Endothelial cell of umbilical vein (primary cell): Measurements from ENCODE around the gene CCDC107. TPM values are rescaled to one million over a fixed set of nuclear protein-coding genes. Genes with fewer than 3 reads are reported as not detected.

Experiments used
- BruUV-seq: library from RNA; stranded (reverse); fragments of 400-500 nt; replicated peaks from 2 replicates; lab custom pipeline; 2021; lab: Mats Ljungman, UMichigan
- CTCF ChIA-PET: fragments of 300-600, 350-600 bp; sonication (Branson Sonifier 250); formaldehyde crosslinking; loops from one replicate; lab custom pipeline; 2021; ENCODE audit warnings: antibody characterized with exemption, inconsistent platforms; lab: Charles Lee
- POLR2A ChIA-PET: fragments of 300-600, 350-600 bp; sonication (Branson Sonifier 250); formaldehyde crosslinking; loops from one replicate; lab custom pipeline; 2021; ENCODE audit warnings: antibody characterized with exemption, inconsistent platforms; lab: Charles Lee
- DNase-seq: peaks from one replicate; pipeline ENCODE4 v3.0.0-alpha.2; 2011; ENCODE audit warnings: low read depth, low spot score
- FAIRE-seq: peaks from 2 replicates; lab custom pipeline; 2011; peaks lifted over from hg19 to GRCh38; lab: Jason Lieb, UNC
- H2AFZ ChIP-seq: 2 replicates; pipeline ENCODE4 v1.6.0; 2012; ENCODE audit warnings: low read depth, low read length, control low read depth, inconsistent platforms
- H3K27ac ChIP-seq: 2 replicates; pipeline ENCODE4 v1.5.1; 2011; ENCODE audit warnings: low read depth, mild to moderate bottlenecking, control low read depth, low read length, moderate library complexity; ENCODE audit not compliant: insufficient read depth
- H3K27me3 ChIP-seq, 2 experiments: 2 replicates each; pipeline versions ENCODE4 v1.6.0 to v1.6.1; 2011; ENCODE audit warnings: low read length in 2 of 2, mixed read lengths in 1 of 2; ENCODE audit not compliant: control insufficient read depth in 2 of 2, insufficient read depth in 2 of 2
- H3K36me3 ChIP-seq, 2 experiments: 2 replicates in 1 of 2; 3 replicates in 1 of 2; pipeline ENCODE4 v1.5.1; 2011; ENCODE audit warnings: low read length in 2 of 2, mild to moderate bottlenecking in 1 of 2, moderate library complexity in 1 of 2; ENCODE audit not compliant: control insufficient read depth in 2 of 2, insufficient read depth in 2 of 2; ENCODE audit errors: extremely low read depth in 1 of 2
- H3K4me1 ChIP-seq: 3 replicates; pipeline ENCODE4 v1.5.1; 2011; ENCODE audit warnings: mild to moderate bottlenecking, low read length; ENCODE audit not compliant: control insufficient read depth, insufficient read depth; ENCODE audit errors: extremely low read depth
- H3K4me2 ChIP-seq: 2 replicates; pipeline ENCODE4 v1.6.1; 2011; ENCODE audit warnings: low read length, control low read depth, mixed read lengths; ENCODE audit not compliant: insufficient read depth
- H3K4me3 ChIP-seq, 3 experiments: fragments of 200-600 bp in 1 of 3; sonication (generic), shearing (Covaris generic) in 1 of 3; replicated peaks in 1 of 3; 2 replicates each; pipeline ENCODE4 v1.5.1; 2011 to 2016; ENCODE audit warnings: control low read depth in 3 of 3, low read length in 3 of 3, mild to moderate bottlenecking in 2 of 3, inconsistent platforms in 1 of 3, low read depth in 1 of 3, moderate library complexity in 1 of 3; ENCODE audit not compliant: insufficient read depth in 1 of 3
- H3K79me2 ChIP-seq: 2 replicates; pipeline ENCODE4 v1.6.0; 2012; ENCODE audit warnings: low read length, inconsistent platforms; ENCODE audit not compliant: control insufficient read depth, insufficient read depth
- H3K9ac ChIP-seq: replicated peaks from 2 replicates; pipeline ENCODE3; 2011; ENCODE audit warnings: low read length, control low read depth; ENCODE audit not compliant: insufficient read depth; ENCODE audit errors: extremely low read depth
- H3K9me1 ChIP-seq: replicated peaks from 3 replicates; pipeline ENCODE4 v1.6.0; 2011; ENCODE audit warnings: mild to moderate bottlenecking, low read length; ENCODE audit not compliant: control insufficient read depth, insufficient read depth; ENCODE audit errors: extremely low read depth
- H3K9me3 ChIP-seq: replicated peaks from 2 replicates; pipeline ENCODE4 v1.5.1; 2012; ENCODE audit warnings: low read length, inconsistent platforms; ENCODE audit not compliant: control insufficient read depth, insufficient read depth
- H4K20me1 ChIP-seq: replicated peaks from 2 replicates; pipeline ENCODE3; 2011; ENCODE audit warnings: mild to moderate bottlenecking, low read length; ENCODE audit not compliant: control insufficient read depth, insufficient read depth; ENCODE audit errors: extremely low read depth
- CTCF ChIP-seq, 2 donors: IDR thresholded peaks; 1 replicate in 1 of 2; 2 replicates in 1 of 2; pipeline ENCODE4 v1.5.1; 2011; ENCODE audit warnings: low read length in 2 of 2, mild to moderate bottlenecking in 2 of 2, moderate library complexity in 2 of 2, control low read depth in 1 of 2, inconsistent platforms in 1 of 2, low read depth in 1 of 2; ENCODE audit not compliant: insufficient read depth in 1 of 2; ENCODE audit errors: extremely low read depth in 1 of 2
- JUN ChIP-seq: IDR thresholded peaks from 2 replicates; pipeline ENCODE4 v1.6.1; 2011; ENCODE audit warnings: borderline replicate concordance, low read depth; ENCODE audit not compliant: insufficient read length, insufficient read depth
- POLR2A ChIP-seq: IDR thresholded peaks from 2 replicates; pipeline ENCODE4 v1.6.1; 2012; ENCODE audit warnings: low read depth, mild to moderate bottlenecking, control low read depth, low read length
- POLR2AphosphoS5 ChIP-seq: IDR thresholded peaks from 2 replicates; pipeline ENCODE4 v1.6.1; 2012; ENCODE audit warnings: low read depth, mild to moderate bottlenecking, control low read depth, low read length, moderate library complexity; ENCODE audit not compliant: insufficient read depth
- dilution Hi-C: fragments of 300-500 bp; cut with MboI; formaldehyde crosslinking; loops from one replicate; pipeline ENCODE4 v1.15.0; 2019; ENCODE audit warnings: low sequenced_read_pairs; ENCODE audit not compliant: extremely low pct_ligation_motif_present
- intact Hi-C: fragments of 100-400 bp; cut with micrococcal nuclease; formaldehyde crosslinking; loops from one replicate; pipeline ENCODE4 v1.10.0; 2022
- polyA plus RNA-seq, 4 experiments: library from polyadenylated mRNA; depleted of rRNA in 3 of 4; stranded (reverse) in 3 of 4; unstranded in 1 of 4; fragments of >200 nt; gene quantifications; 2 replicates each; pipeline versions ENCODE4 v1.2.1 to v1.2.3, GENCODE V29; 2011 to 2012; ENCODE audit warnings: missing spikeins in 1 of 4
- total RNA-seq: library from RNA; stranded (reverse); gene quantifications from 2 replicates; pipeline ENCODE4 v1.2.3, GENCODE V29; 2021

The CCDC107 gene
- total and polyA plus RNA-seq, 2 donors (not counting 3 experiments of a cell fraction or from before 2014, with no cell fraction given): 13.2 to 16.0 TPM

DNA sequence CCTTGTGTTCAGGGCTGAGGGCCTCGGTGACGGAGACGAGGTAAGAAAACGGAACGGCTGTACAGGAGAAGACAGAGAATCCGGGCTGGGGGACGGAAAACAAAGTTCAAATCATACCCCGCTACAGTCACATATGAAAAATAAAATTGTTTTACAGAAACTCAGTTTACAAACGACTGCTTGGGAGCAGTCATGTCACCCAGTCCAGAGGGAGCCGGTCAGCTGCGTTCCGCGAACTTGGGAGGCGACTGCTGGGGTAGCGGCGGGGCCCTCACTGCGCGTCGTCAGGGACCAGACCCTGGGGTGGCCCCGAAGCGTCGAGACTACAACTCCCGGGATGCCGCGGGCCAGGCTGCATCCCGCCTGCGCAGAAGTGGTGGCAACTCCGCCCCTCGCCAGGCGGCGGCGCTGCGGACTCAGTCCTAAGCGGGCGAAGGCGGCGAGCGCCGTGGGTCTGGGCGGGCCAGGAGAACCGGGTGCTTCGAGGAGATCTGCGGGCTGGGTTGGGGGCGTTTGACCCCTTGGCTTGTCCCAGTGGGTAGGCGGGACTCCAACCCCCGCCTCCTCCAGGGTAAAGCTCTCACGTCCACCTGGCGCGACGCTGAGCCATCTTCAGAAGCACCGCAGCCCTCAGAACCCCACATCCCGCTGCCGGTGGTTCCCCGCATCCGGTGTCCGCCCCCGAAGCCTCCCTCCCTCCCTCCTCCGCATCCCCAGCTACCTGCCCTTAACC is 11.4 kb upstream of the CCDC107 start:
- H3K27ac ChIP-seq: peak overlapping the region; percentile 24
- H3K9ac ChIP-seq: peak overlapping the region; percentile 65
- no peaks in the 10 kb centered on the region for H3K9me3 ChIP-seq
- H3K4me3 ChIP-seq: peak overlapping the region; percentile 39 to 80 (median 47)
- DNase-seq (peak; percentile 91), FAIRE-seq (peak; percentile 90)
- TF ChIP-seq POLR2AphosphoS5 (peak; percentile 67), POLR2A (peak; percentile 27), CTCF (IDR thresholded peaks at IDR 0.05; ENCODE audit: extremely low read depth in 1 of 2, insufficient read depth in 1 of 2, low read depth in 1 of 2, low read length in 2 of 2) (peak; percentile 91 to 98), JUN (no peak)
- peaks cover 0 to 2% of the 10 kb centered on the region in 2 experiments for H3K27me3 ChIP-seq
- no peaks in the 10 kb centered on the region for H3K36me3 ChIP-seq
- H2AFZ ChIP-seq: peak overlapping the region; percentile 98
- H3K79me2 ChIP-seq: no peaks in the 10 kb centered on the region
- H3K4me2 ChIP-seq: peak overlapping the region; percentile 95
- no peaks in the 10 kb centered on the region for H3K9me1 ChIP-seq
- intact Hi-C loops: loop anchor here (1.0 to 5.0 kb wide), 3 partner anchors 50 to 236 kb away; no protein-coding TSS in a partner anchor
- CTCF ChIA-PET: interaction anchor here (0.9 to 2.4 kb wide), 15 partner anchors 10 to 392 kb away, joined by 3 to 27 read pairs (median 4); partner anchors contain the start of genes CCDC107 and RMRP
- H3K4me1 ChIP-seq: peaks cover 6% of the 10 kb centered on the region
- dilution Hi-C loops: no loop called here
- no peaks in the 10 kb centered on the region for H4K20me1 ChIP-seq
- BruUV-seq: TSS peak; percentile 59
- POLR2A ChIA-PET: no interaction called here
